ENCODE measurements around the gene MIER1.

MIER1 gene

GRCh38 chr1:66929691-66929998 is 4.9 kb downstream of the MIER1 start:
- H3K9me3 ChIP-seq (ENCODE audit: control insufficient read depth, insufficient read depth, low read length) = no peaks in the 10 kb centered on the region
- peak overlapping the region; percentile 75; the same call in 1 of the 2 replicates for H3K9ac ChIP-seq (ENCODE audit: low read depth, low read length)
- H3K36me3 ChIP-seq (ENCODE audit: insufficient read depth, low read length) = no peaks in the 10 kb centered on the region
- H3K4me1 ChIP-seq (ENCODE audit: insufficient read depth, low read length) = 0 out of 2 replicates have a peak, but pooled peaks cover 2% of the 10 kb centered on the region

GRCh38 chr1:66929999-66930822 is 5.4 kb downstream of the MIER1 start:
- Histone ChIP-seq H3K9ac (ENCODE audit: low read depth, low read length) (peak overlapping the region; percentile 75), H3K9me3 (ENCODE audit: control insufficient read depth, insufficient read depth, low read length) (no peaks in the 10 kb centered on the region), H3K4me1 (ENCODE audit: insufficient read depth, low read length) (0 out of 2 replicates have a peak, but pooled peaks cover 4% of the 10 kb centered on the region), H3K36me3 (ENCODE audit: insufficient read depth, low read length) (no peaks in the 10 kb centered on the region)

- Histone ChIP-seq H3K9me3 (ENCODE audit: control insufficient read depth, insufficient read depth, low read length) (no peaks in the 10 kb centered on the region), H3K9ac (ENCODE audit: low read depth, low read length) (peak overlapping the region; percentile 75), H3K4me1 (ENCODE audit: insufficient read depth, low read length) (0 out of 2 replicates have a peak, but pooled peaks cover 4% of the 10 kb centered on the region), H3K36me3 (ENCODE audit: insufficient read depth, low read length) (no peaks in the 10 kb centered on the region)
Measured at GRCh38 chr1:66930823-66931174, 6.0 kb downstream of the MIER1 start.

GRCh38 chr1:66931590-66931989 is 6.8 kb downstream of the MIER1 start:
- Histone ChIP-seq H3K4me1 (ENCODE audit: insufficient read depth, low read length) (0 out of 2 replicates have a peak, but pooled peaks cover 4% of the 10 kb centered on the region), H3K36me3 (ENCODE audit: insufficient read depth, low read length) (no peaks in the 10 kb centered on the region), H3K9me3 (ENCODE audit: control insufficient read depth, insufficient read depth, low read length) (no peaks in the 10 kb centered on the region), H3K9ac (ENCODE audit: low read depth, low read length) (peak overlapping the region; percentile 75)

- H3K9ac ChIP-seq (ENCODE audit: low read depth, low read length) = 0 out of 2 replicates have a peak overlapping the region, but pooled peaks have one; percentile 1
- H3K4me1 ChIP-seq (ENCODE audit: insufficient read depth, low read length) = 0 out of 2 replicates have a peak, but pooled peaks cover 4% of the 10 kb centered on the region
- no peaks in the 10 kb centered on the region for H3K9me3 ChIP-seq (ENCODE audit: control insufficient read depth, insufficient read depth, low read length)
- H3K36me3 ChIP-seq (ENCODE audit: insufficient read depth, low read length) = no peaks in the 10 kb centered on the region
Measured at GRCh38 chr1:66932291-66932690, 7.5 kb downstream of the MIER1 start.

- H3K4me1 ChIP-seq (ENCODE audit: insufficient read depth, low read length) = 0 out of 2 replicates have a peak, but pooled peaks cover 4% of the 10 kb centered on the region
- no peaks in the 10 kb centered on the region for H3K36me3 ChIP-seq (ENCODE audit: insufficient read depth, low read length)
- no peaks in the 10 kb centered on the region for H3K9me3 ChIP-seq (ENCODE audit: control insufficient read depth, insufficient read depth, low read length)
- no peak overlapping the region for H3K9ac ChIP-seq (ENCODE audit: low read depth, low read length)
Measured at GRCh38 chr1:66933887-66934700, 9.3 kb downstream of the MIER1 start.

- no peak overlapping the region for H3K9ac ChIP-seq (ENCODE audit: low read depth, low read length)
Measured at GRCh38 chr1:66937529-66938234, 12.9 kb downstream of the MIER1 start.

GRCh38 chr1:66938613-66939012 is 13.8 kb downstream of the MIER1 start:
- Histone ChIP-seq H3K9me3 (ENCODE audit: control insufficient read depth, insufficient read depth, low read length) (no peaks in the 10 kb centered on the region), H3K4me1 (ENCODE audit: insufficient read depth, low read length) (0 out of 2 replicates have a peak, but pooled peaks cover 8% of the 10 kb centered on the region), H3K9ac (ENCODE audit: low read depth, low read length) (no peak overlapping the region), H3K36me3 (ENCODE audit: insufficient read depth, low read length) (no peaks in the 10 kb centered on the region)

More at GRCh38 chr1:66937529-66938234, 12.9 kb downstream of the MIER1 start:
- Histone ChIP-seq H3K9me3 (ENCODE audit: control insufficient read depth, insufficient read depth, low read length) (no peaks in the 10 kb centered on the region), H3K4me1 (ENCODE audit: insufficient read depth, low read length) (0 out of 2 replicates have a peak, but pooled peaks cover 8% of the 10 kb centered on the region), H3K36me3 (ENCODE audit: insufficient read depth, low read length) (no peaks in the 10 kb centered on the region)

- Histone ChIP-seq H3K9ac (ENCODE audit: low read depth, low read length) (no peak overlapping the region), H3K4me1 (ENCODE audit: insufficient read depth, low read length) (0 out of 2 replicates have a peak, but pooled peaks cover 4% of the 10 kb centered on the region), H3K36me3 (ENCODE audit: insufficient read depth, low read length) (no peaks in the 10 kb centered on the region; the same call in 1 of the 2 replicates), H3K9me3 (ENCODE audit: control insufficient read depth, insufficient read depth, low read length) (no peaks in the 10 kb centered on the region)
Measured at GRCh38 chr1:66940981-66941380, 16.2 kb downstream of the MIER1 start.

GRCh38 chr1:66943361-66943969 is 18.7 kb downstream of the MIER1 start:
- Histone ChIP-seq H3K4me1 (ENCODE audit: insufficient read depth, low read length) (0 out of 2 replicates have a peak, but pooled peaks cover 4% of the 10 kb centered on the region), H3K9ac (ENCODE audit: low read depth, low read length) (no peak overlapping the region), H3K9me3 (ENCODE audit: control insufficient read depth, insufficient read depth, low read length) (no peaks in the 10 kb centered on the region), H3K36me3 (ENCODE audit: insufficient read depth, low read length) (peaks cover 2% of the 10 kb centered on the region)

GRCh38 chr1:66944330-66945274 is 19.8 kb downstream of the MIER1 start:
- Histone ChIP-seq H3K36me3 (ENCODE audit: insufficient read depth, low read length) (peaks cover 4% of the 10 kb centered on the region), H3K9ac (ENCODE audit: low read depth, low read length) (no peak overlapping the region), H3K9me3 (ENCODE audit: control insufficient read depth, insufficient read depth, low read length) (no peaks in the 10 kb centered on the region), H3K4me1 (ENCODE audit: insufficient read depth, low read length) (0 out of 2 replicates have a peak, but pooled peaks cover 4% of the 10 kb centered on the region)

GRCh38 chr1:66945316-66945715 is 20.5 kb downstream of the MIER1 start:
- Histone ChIP-seq H3K36me3 (ENCODE audit: insufficient read depth, low read length) (peaks cover 4% of the 10 kb centered on the region), H3K4me1 (ENCODE audit: insufficient read depth, low read length) (0 out of 2 replicates have a peak, but pooled peaks cover 4% of the 10 kb centered on the region), H3K9me3 (ENCODE audit: control insufficient read depth, insufficient read depth, low read length) (no peaks in the 10 kb centered on the region), H3K9ac (ENCODE audit: low read depth, low read length) (no peak overlapping the region)

- Histone ChIP-seq H3K9me3 (ENCODE audit: control insufficient read depth, insufficient read depth, low read length) (no peaks in the 10 kb centered on the region), H3K9ac (ENCODE audit: low read depth, low read length) (no peak overlapping the region), H3K4me1 (ENCODE audit: insufficient read depth, low read length) (no peaks in the 10 kb centered on the region), H3K36me3 (ENCODE audit: insufficient read depth, low read length) (peaks cover 4% of the 10 kb centered on the region)
Measured at GRCh38 chr1:66947267-66947666, 22.5 kb downstream of the MIER1 start.
